ENCODE results near the gene MYCT1. TPM values are rescaled to one million over a fixed set of nuclear protein-coding genes. Genes with fewer than 3 reads are reported as not detected.

MYCT1 gene
- total and polyA plus RNA-seq, 12 donors = 3.9 to 17.9 (median 6.4) TPM

DNA sequence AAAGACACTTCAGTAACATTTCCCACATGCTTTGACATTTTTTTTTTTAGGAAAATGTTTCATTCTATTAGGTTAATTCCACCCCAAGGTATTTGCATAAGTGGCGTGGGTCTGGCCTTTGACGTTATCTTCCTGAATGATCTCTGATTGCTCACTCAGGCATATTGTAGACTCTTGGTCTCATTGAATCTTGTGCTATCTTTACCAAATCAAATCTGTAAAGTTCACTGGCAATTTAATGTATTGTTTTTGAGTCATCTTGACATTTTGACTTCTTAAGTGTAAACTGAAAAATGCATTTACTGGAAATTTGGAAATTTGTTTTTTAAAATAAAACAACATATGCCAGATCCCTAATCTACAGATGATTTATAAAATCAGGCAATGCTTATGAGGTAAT is 36.9 kb downstream of the MYCT1 start:
- Histone ChIP-seq H3K36me3 (replicated peaks in 1 of 2) (no peaks in the 10 kb centered on the region), H3K9me3 (replicated peaks in 1 of 3) (peaks cover 0 to 4% (median 0%) of the 10 kb centered on the region in 3 donors), H3K4me3 (no peak overlapping the region), H3K27me3 (no peaks in the 10 kb centered on the region), H3K27ac (no peak overlapping the region), H3K4me1 (replicated peaks in 1 of 2) (no peaks in the 10 kb centered on the region)
- no peak for TF ChIP-seq POLR2A (IDR thresholded peaks at IDR 0.05)
- TF ChIP-seq, protein P1, sequence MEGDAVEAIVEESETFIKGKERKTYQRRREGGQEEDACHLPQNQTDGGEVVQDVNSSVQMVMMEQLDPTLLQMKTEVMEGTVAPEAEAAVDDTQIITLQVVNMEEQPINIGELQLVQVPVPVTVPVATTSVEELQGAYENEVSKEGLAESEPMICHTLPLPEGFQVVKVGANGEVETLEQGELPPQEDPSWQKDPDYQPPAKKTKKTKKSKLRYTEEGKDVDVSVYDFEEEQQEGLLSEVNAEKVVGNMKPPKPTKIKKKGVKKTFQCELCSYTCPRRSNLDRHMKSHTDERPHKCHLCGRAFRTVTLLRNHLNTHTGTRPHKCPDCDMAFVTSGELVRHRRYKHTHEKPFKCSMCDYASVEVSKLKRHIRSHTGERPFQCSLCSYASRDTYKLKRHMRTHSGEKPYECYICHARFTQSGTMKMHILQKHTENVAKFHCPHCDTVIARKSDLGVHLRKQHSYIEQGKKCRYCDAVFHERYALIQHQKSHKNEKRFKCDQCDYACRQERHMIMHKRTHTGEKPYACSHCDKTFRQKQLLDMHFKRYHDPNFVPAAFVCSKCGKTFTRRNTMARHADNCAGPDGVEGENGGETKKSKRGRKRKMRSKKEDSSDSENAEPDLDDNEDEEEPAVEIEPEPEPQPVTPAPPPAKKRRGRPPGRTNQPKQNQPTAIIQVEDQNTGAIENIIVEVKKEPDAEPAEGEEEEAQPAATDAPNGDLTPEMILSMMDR (IDR thresholded peaks at IDR 0.05) = no peak
- intact Hi-C loops (cut with DNase I) = no loop called here
- 64 to 76% (median 69%) methylated on average over 2 of the region's 2 CpGs for WGBS, 4 donors
- DNase-seq = no peak

- peaks cover 0 to 4% (median 0%) of the 10 kb centered on the region in 3 donors for H3K9me3 ChIP-seq (replicated peaks in 1 of 3)
- no peak overlapping the region for H3K4me3 ChIP-seq
- no peaks in the 10 kb centered on the region for H3K36me3 ChIP-seq (replicated peaks in 1 of 2)
- H3K4me1 ChIP-seq (replicated peaks in 1 of 2) = no peaks in the 10 kb centered on the region
- no peak overlapping the region for H3K27ac ChIP-seq
- no peak for DNase-seq
- no peak for TF ChIP-seq POLR2A (IDR thresholded peaks at IDR 0.05)
- TF ChIP-seq, protein P1 (IDR thresholded peaks at IDR 0.05) = no peak
- no peaks in the 10 kb centered on the region for H3K27me3 ChIP-seq
- 48 to 62% (median 55%) methylated on average over 2 of the region's 2 CpGs for WGBS, 4 donors
- intact Hi-C loops (cut with DNase I) = no loop called here
Observed at GRCh38 chr6:152736687-152737273, 39.1 kb downstream of the MYCT1 start.

DNA sequence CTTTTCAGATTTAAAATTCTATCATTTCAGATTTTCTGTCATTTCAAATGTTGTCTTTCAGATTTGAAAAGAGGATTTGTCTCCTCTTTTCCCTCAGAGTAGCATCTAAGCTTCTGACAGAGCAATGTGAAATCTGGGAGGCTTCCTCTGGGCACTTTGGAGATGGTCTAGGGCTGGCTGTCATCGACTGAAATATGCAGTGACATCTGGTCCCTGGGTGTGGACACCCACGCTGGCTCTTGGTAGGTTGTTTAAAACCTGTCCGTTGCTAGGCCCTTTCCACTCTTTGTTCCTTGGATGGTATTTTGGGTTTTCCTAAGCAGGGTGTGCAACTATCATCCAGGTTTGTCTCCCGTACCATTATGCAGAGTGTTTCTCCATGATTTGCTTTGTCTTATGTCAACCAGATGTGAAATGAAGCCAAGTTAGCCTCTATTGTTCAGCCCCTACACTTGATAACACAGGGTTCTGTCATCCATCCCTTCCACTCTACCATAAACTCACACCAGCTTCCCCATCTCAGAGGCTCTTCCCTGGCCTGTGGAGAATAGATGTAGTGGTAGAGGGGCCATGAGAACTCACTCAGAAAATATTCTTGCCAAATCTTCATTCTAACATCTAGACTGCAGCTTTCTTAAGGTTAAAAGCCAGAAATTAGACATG is 47.9 kb downstream of the MYCT1 start:
- 58 to 80% (median 74%) methylated on average over 4 of the region's 4 CpGs for WGBS, 4 donors
- Histone ChIP-seq H3K36me3 (replicated peaks in 1 of 2) (no peaks in the 10 kb centered on the region), H3K27me3 (no peaks in the 10 kb centered on the region), H3K27ac (no peak overlapping the region), H3K4me3 (no peak overlapping the region), H3K4me1 (replicated peaks in 1 of 2) (no peaks in the 10 kb centered on the region), H3K9me3 (replicated peaks in 1 of 3) (peaks cover 0 to 7% (median 0%) of the 10 kb centered on the region in 3 donors)
- TF ChIP-seq, protein P1 (IDR thresholded peaks at IDR 0.05) = no peak
- TF ChIP-seq POLR2A (IDR thresholded peaks at IDR 0.05) = no peak
- intact Hi-C loops (cut with DNase I) = no loop called here
- no peak for DNase-seq

- DNase-seq = no peak
- intact Hi-C loops (cut with DNase I) = no loop called here
- WGBS, 4 donors = 56 to 78% (median 67%) methylated on average over 2 of the region's 2 CpGs
Observed at GRCh38 chr6:152746172-152746553, 48.5 kb downstream of the MYCT1 start.

More at GRCh38 chr6:152746172-152746553, 48.5 kb downstream of the MYCT1 start:
- Histone ChIP-seq H3K27me3 (no peaks in the 10 kb centered on the region), H3K36me3 (replicated peaks in 1 of 2) (no peaks in the 10 kb centered on the region), H3K4me1 (replicated peaks in 1 of 2) (no peaks in the 10 kb centered on the region), H3K4me3 (no peak overlapping the region), H3K27ac (no peak overlapping the region), H3K9me3 (replicated peaks in 1 of 3) (peaks cover 0 to 7% (median 0%) of the 10 kb centered on the region in 3 donors)
- TF ChIP-seq, protein P1 (IDR thresholded peaks at IDR 0.05) = no peak
- no peak for TF ChIP-seq POLR2A (IDR thresholded peaks at IDR 0.05)

Measured in adrenal gland (tissue), 12 donors.